SU-DHL-6 (cell line): ENCODE measurements around the gene RBP3.

Source experiments
- H2AFZ ChIP-seq: fragments of 200-600 bp; sonication (generic); 2 replicates; pipeline ENCODE4 v1.6.1; 2014; ENCODE audit warnings: low read depth, mild to moderate bottlenecking, moderate library complexity, mixed read lengths, antibody characterized with exemption, low read length; ENCODE audit not compliant: severe bottlenecking
- H3F3A ChIP-seq: fragments of 200-600 bp; shearing (Covaris generic); 2 replicates; pipeline ENCODE4 v1.6.0; 2016; ENCODE audit warnings: antibody characterized with exemption, mild to moderate bottlenecking; ENCODE audit not compliant: insufficient read depth
- H3K27ac ChIP-seq: fragments of 200-600 bp; sonication (generic); 2 replicates; pipeline ENCODE4 v1.5.1; 2016; ENCODE audit warnings: low read depth, mild to moderate bottlenecking, low read length, moderate library complexity, mixed read lengths
- H3K27me3 ChIP-seq: fragments of 200-600 bp; sonication (generic), shearing (Covaris generic); 2 replicates; pipeline ENCODE4 v1.6.0; 2014; ENCODE audit warnings: mild to moderate bottlenecking, low read length
- H3K36me3 ChIP-seq: fragments of 200-600 bp; sonication (generic); 2 replicates; pipeline ENCODE4 v1.6.1; 2014; ENCODE audit warnings: mild to moderate bottlenecking, low read length, mixed read lengths
- H3K4me2 ChIP-seq: fragments of 300-600, 200-600 bp; shearing (Covaris generic), sonication (generic); 2 replicates; pipeline ENCODE4 v1.6.0; 2014; ENCODE audit warnings: low read length, low read depth, mild to moderate bottlenecking; ENCODE audit not compliant: poor library complexity, severe bottlenecking
- H3K4me3 ChIP-seq: fragments of 200-600 bp; sonication (generic); 2 replicates; pipeline ENCODE4 v1.5.1; 2014; ENCODE audit warnings: antibody characterized with exemption, low read length, mild to moderate bottlenecking, mixed read lengths; ENCODE audit not compliant: insufficient read depth, poor library complexity, severe bottlenecking
- H3K79me2 ChIP-seq: fragments of 200-600 bp; sonication (generic); 2 replicates; pipeline ENCODE4 v1.6.1; 2014; ENCODE audit warnings: mild to moderate bottlenecking, low read length, moderate library complexity; ENCODE audit not compliant: insufficient read depth
- H3K9ac ChIP-seq: fragments of 200-600 bp; sonication (generic); 2 replicates; pipeline ENCODE4 v1.7.0; 2014; ENCODE audit warnings: mild to moderate bottlenecking, low read length
- H3K9me2 ChIP-seq: fragments of 200-600 bp; sonication (generic); replicated peaks from 2 replicates; pipeline ENCODE4 v1.6.1; 2014; ENCODE audit warnings: low read length; ENCODE audit not compliant: insufficient read depth
- H3K9me3 ChIP-seq: fragments of 200-600 bp; sonication (generic); 2 replicates; pipeline ENCODE4 v1.6.1; 2014; ENCODE audit warnings: low read length, mixed read lengths; ENCODE audit not compliant: insufficient read depth
- H4K20me1 ChIP-seq: fragments of 200-600 bp; sonication (generic); 2 replicates; pipeline ENCODE4 v1.6.1; 2014; ENCODE audit warnings: low read depth, mild to moderate bottlenecking, antibody characterized with exemption, low read length, moderate library complexity, mixed read lengths
- EZH2phosphoT487 ChIP-seq: fragments of 200-600 bp; sonication (generic), shearing (Covaris generic); conservative IDR thresholded peaks from 2 replicates; pipeline ENCODE4 v1.6.1; 2018; ENCODE audit warnings: mild to moderate bottlenecking, antibody characterized with exemption, low read length, moderate library complexity, mixed read lengths
- TF ChIP-seq, protein P1 (sequence below): fragments of 200-600 bp; sonication (generic); IDR thresholded peaks from one replicate; pipeline ENCODE4 v1.5.1; 2017; ENCODE audit warnings: antibody characterized with exemption, mild to moderate bottlenecking, low read length, moderate library complexity; ENCODE audit not compliant: insufficient read depth, poor library complexity, severe bottlenecking

RBP3 gene

DNA sequence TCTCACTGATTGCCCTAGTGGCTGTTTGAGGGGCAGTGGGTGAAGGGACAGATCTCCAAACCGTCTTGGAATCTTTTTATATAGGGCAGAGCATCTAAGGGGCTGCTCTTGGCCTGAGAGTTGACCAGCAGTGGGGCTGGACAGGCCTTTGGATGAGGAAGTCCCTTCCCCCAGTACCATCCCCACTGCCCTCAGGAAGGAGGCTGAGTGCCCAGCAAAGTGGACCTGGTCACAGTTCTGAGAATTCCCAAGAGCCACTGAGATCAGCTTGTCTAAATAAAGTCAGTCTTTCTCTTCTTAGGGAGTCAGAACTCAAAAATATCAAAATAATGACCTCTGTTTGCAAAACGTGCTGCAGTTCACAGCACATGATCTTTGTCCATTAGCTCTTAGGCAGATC lies 42.6 kb upstream of the RBP3 start:
- no peak overlapping the region for H3K9ac ChIP-seq
- H3K9me2 ChIP-seq = no peaks in the 10 kb centered on the region
- no peaks in the 10 kb centered on the region for H3K9me3 ChIP-seq
- H2AFZ ChIP-seq = no peak overlapping the region
- H3F3A ChIP-seq = no peaks in the 10 kb centered on the region
- no peaks in the 10 kb centered on the region for H4K20me1 ChIP-seq
- H3K27ac ChIP-seq = no peak overlapping the region
- H3K4me2 ChIP-seq = no peak overlapping the region
- H3K4me3 ChIP-seq = no peak overlapping the region
- no peaks in the 10 kb centered on the region for H3K79me2 ChIP-seq
- no peaks in the 10 kb centered on the region for H3K27me3 ChIP-seq
- no peaks in the 10 kb centered on the region for H3K36me3 ChIP-seq
- TF ChIP-seq, protein P1, sequence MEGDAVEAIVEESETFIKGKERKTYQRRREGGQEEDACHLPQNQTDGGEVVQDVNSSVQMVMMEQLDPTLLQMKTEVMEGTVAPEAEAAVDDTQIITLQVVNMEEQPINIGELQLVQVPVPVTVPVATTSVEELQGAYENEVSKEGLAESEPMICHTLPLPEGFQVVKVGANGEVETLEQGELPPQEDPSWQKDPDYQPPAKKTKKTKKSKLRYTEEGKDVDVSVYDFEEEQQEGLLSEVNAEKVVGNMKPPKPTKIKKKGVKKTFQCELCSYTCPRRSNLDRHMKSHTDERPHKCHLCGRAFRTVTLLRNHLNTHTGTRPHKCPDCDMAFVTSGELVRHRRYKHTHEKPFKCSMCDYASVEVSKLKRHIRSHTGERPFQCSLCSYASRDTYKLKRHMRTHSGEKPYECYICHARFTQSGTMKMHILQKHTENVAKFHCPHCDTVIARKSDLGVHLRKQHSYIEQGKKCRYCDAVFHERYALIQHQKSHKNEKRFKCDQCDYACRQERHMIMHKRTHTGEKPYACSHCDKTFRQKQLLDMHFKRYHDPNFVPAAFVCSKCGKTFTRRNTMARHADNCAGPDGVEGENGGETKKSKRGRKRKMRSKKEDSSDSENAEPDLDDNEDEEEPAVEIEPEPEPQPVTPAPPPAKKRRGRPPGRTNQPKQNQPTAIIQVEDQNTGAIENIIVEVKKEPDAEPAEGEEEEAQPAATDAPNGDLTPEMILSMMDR = no peak
- no peak for TF ChIP-seq EZH2phosphoT487

DNA sequence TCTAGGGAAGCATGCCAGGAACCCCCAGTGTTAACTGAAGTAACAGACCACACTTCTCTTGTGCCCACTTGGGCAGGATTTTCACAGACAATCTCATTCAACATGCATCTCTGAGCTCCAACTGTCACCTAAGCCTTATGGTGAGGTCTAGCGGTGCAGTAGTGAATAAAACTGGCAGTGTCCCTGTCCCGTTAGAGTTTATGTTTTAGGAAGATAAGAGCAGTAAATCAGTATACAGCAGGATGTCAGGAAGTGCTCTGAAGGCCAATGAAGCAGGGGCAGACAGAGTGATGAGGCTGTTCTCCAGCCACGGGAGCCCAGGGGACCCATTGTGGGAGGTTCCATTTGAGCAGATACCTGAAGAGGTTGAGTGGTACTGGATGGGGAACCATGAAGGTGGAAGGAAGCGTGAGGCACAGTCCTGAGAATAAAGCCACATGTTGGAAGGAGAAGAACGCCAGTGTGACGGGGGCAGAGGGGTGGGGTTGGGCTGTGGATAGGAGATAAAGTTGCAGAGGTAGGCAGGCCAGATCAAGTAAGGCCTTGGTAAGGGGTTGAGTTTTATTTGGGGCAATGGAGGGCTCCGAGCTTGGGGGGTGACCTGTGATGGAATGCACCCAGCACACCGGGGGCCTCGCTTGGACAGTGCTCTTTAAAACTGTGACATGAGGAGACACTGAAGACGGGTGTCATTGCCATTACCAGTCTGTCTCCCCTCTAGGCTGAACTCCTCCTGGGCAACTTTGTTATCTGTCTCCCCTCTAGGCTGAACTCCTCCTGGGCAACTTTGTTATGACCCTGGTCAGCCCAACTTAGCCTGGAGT lies 41.6 kb upstream of the RBP3 start:
- Histone ChIP-seq H3K9me2 (no peaks in the 10 kb centered on the region), H3K27me3 (no peaks in the 10 kb centered on the region), H3K4me2 (no peak overlapping the region), H3F3A (no peaks in the 10 kb centered on the region), H3K36me3 (no peaks in the 10 kb centered on the region), H3K79me2 (no peaks in the 10 kb centered on the region), H3K9me3 (no peaks in the 10 kb centered on the region), H3K4me3 (no peak overlapping the region), H3K27ac (no peak overlapping the region), H3K9ac (no peak overlapping the region), H4K20me1 (no peaks in the 10 kb centered on the region), H2AFZ (no peak overlapping the region)
- TF ChIP-seq, protein P1 = no peak
- TF ChIP-seq EZH2phosphoT487 = no peak

DNA sequence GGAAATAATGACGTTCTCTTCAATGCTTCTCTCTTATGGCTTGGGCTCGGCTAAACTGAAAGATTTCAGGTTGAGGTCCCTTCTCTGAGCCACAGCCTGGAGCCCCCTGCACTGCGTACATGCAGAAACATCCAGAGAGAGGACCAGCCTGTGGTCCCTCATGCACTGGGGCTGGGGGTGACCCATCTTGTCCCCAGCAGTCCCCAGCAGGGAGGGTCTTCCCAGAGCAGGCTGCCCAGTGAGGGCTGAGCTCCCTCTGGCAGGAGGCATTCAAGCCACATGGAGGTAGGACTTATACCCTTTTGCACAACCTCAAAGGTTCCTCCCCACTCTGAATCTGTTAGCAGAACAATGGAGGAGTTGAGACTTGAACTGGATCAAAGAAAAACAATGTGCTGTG lies 40.8 kb upstream of the RBP3 start:
- no peaks in the 10 kb centered on the region for H4K20me1 ChIP-seq
- no peaks in the 10 kb centered on the region for H3K79me2 ChIP-seq
- TF ChIP-seq, protein P1 = no peak
- no peak for TF ChIP-seq EZH2phosphoT487
- no peaks in the 10 kb centered on the region for H3K36me3 ChIP-seq
- H3K27ac ChIP-seq = no peak overlapping the region
- H3K4me2 ChIP-seq = no peak overlapping the region
- no peaks in the 10 kb centered on the region for H3K27me3 ChIP-seq
- H3K9me3 ChIP-seq = no peaks in the 10 kb centered on the region
- no peaks in the 10 kb centered on the region for H3K9me2 ChIP-seq
- H3K4me3 ChIP-seq = no peak overlapping the region
- no peaks in the 10 kb centered on the region for H3F3A ChIP-seq
- H2AFZ ChIP-seq = no peak overlapping the region
- no peak overlapping the region for H3K9ac ChIP-seq
